HG03439 (cell line): ENCODE measurements around the gene CPXCR1.
"Not testable (repeated sequence)": the region's sequence is repeated elsewhere in the genome, so short reads cannot be mapped to it uniquely, and the experiment has no call there.

Experiments used
- ATAC-seq: cut with Tn5 transposase; IDR thresholded peaks from one replicate; pipeline ENCODE4 v1.9.1; 2021; ENCODE audit warnings: mild to moderate bottlenecking, moderate library complexity; ENCODE audit not compliant: unreplicated experiment

The CPXCR1 gene

DNA sequence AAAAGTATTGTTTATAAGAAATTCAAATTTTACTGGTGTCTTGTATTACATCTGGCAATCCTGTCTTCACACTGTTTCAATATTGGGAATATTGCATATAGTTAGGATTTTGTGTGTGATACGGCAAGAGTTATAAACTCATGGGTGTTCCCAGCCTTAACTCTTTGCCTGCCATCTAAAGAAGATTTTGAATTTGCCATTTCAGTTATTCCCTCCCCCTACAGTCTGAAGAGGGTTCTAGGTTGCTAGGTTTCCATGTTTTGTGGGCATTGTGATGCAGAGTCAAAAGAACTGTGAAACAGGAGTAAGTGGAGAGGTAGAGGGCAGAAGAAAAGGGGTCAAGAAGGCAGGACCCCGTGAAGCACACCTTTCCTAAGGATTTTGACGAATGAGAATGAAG, at the start of gene CPXCR1:
Gene CPXCR1, plus strand, starts transcription at position 301 of the 400 bp plus-strand sequence. CDS start 6,190 bp downstream, outside the sequence.
- no peak for ATAC-seq

DNA sequence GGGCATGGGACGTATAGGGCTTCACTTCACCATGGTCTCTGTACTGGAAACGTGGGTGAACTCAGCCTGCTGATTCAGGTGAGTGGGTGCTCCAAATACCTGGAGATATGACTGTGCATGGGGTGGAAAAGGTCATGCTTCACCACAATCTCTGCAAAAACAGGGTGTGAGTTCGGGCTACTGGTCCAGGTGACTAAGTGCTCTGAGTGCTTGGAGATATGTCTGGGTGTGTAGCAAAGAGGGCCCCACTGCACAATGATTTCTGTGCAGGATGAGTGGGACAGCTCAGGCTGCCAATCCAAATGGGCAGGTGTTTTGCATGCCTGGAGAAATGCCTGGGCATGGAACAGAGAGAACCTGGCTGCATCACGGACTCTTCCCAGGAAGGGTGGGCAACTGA, 11.2 kb upstream of the CPXCR1 start:
- ATAC-seq = no peak

DNA sequence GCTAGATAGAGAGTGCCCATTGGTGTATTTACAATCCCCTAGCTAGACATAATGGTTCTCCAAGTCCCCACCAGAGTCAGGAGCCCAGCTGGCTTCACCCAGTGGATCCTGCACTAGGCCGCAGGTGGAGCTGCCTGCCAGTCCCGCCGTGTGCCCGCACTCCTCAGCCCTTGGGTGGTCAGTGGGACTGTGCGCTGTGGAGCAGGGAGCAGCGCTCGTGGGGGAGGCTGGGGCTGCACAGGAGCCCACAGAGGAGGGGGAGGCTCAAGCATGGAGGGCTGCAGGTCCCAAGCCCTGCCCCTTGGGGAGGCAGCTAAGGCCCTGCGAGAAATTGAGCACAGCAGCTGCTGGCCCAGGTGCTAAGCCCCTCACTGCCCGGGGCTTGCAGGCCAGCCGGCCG, 810 bp upstream of the CPXCR1 start:
- not testable (repeated sequence) for ATAC-seq

DNA sequence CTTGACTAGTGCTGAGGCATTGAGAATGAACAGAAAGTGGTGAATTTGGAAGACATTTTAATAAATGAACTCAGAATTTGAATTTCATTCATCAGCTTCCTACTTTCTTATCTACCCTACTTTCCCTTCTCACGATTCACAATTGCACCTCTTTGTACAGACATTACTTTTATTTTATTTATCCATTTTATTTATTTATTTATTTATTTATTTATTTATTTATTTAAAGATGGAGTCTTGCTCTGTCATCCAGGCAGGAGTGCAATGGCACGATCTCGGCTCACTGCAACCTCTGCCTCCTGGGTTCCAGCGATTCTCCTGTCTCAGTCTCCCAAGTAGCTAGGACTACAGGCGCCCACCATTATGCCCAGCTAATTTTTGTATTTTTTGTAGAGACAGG, 5.3 kb downstream of the CPXCR1 start:
- not testable (repeated sequence) for ATAC-seq

DNA sequence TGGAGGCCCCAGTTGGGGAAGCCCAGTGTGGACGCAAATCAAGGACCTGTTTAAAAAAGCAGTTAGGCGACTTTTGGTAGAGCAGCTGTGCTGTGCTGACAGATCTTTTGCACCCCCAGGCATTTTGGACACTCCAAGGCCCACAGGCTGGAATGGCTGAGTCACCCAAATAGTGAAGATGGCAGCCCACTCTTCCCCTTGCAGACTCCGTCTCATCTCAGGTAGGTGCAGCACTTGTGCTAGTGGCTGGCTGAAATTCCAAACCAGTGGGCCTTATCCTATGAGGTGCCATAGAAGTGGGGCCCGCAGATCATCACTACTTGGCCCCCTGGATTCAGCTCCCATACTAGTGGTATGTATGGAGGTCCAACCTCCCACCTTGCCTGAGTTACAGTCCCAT, 42.8 kb downstream of the CPXCR1 start:
- no peak for ATAC-seq
